GM18868 (cell line): ENCODE measurements around the gene ARF1.

Experiments
- ATAC-seq: cut with Tn5 transposase; IDR thresholded peaks from one replicate; pipeline ENCODE4 v1.9.1; 2021; ENCODE audit warnings: mild to moderate bottlenecking, moderate library complexity; ENCODE audit not compliant: unreplicated experiment

ARF1 gene

GRCh38 chr1:228117335-228117734, 34.8 kb downstream of the ARF1 start:
- ATAC-seq, result no peak

- ATAC-seq, result no peak
These were observed 35.5 kb downstream of the ARF1 start for GRCh38 chr1:228118040-228118439.

GRCh38 chr1:228120351-228120750, 37.8 kb downstream of the ARF1 start:
- ATAC-seq, result no peak

GRCh38 chr1:228120857-228121489, 38.5 kb downstream of the ARF1 start:
- no peak for ATAC-seq

GRCh38 chr1:228122921-228123441, 40.5 kb downstream of the ARF1 start:
- no peak for ATAC-seq

GRCh38 chr1:228123505-228123904, 41.0 kb downstream of the ARF1 start:
- ATAC-seq, result no peak

GRCh38 chr1:228125185-228125584, 42.7 kb downstream of the ARF1 start:
- ATAC-seq, result no peak

GRCh38 chr1:228131766-228132165, 49.3 kb downstream of the ARF1 start:
- no peak for ATAC-seq

GRCh38 chr1:228134591-228134990, 52.1 kb downstream of the ARF1 start:
- no peak for ATAC-seq

- no peak for ATAC-seq
These were observed 54.4 kb downstream of the ARF1 start for GRCh38 chr1:228136901-228137300.

- ATAC-seq, result no peak
These were observed 57.0 kb downstream of the ARF1 start for GRCh38 chr1:228139406-228139930.

- ATAC-seq, result peak; percentile 90
These were observed 57.6 kb downstream of the ARF1 start, which contains the start of gene GUK1 for GRCh38 chr1:228139931-228140723. GUK1 (plus strand) TSS chr1:228140279; CDS start chr1:228140303, 24 bp downstream.

- ATAC-seq, result no peak
These were observed 58.3 kb downstream of the ARF1 start for GRCh38 chr1:228140724-228141225.

GRCh38 chr1:228141226-228142044, 58.9 kb downstream of the ARF1 start:
- ATAC-seq, result no peak

- ATAC-seq, result no peak
These were observed 59.7 kb downstream of the ARF1 start for GRCh38 chr1:228142155-228142691.

- no peak for ATAC-seq
These were observed 60.2 kb downstream of the ARF1 start for GRCh38 chr1:228142701-228143136.

GRCh38 chr1:228143480-228144192, 61.1 kb downstream of the ARF1 start:
- no peak for ATAC-seq

GRCh38 chr1:228144193-228144992, 61.9 kb downstream of the ARF1 start:
- no peak for ATAC-seq

GRCh38 chr1:228144993-228145343, 62.5 kb downstream of the ARF1 start:
- ATAC-seq, result no peak
